T-helper 9 cell (primary cell): ENCODE results near the gene USP21.
A peak's percentile ranks its signal among the peaks of the same experiment; 100 is the strongest.
"Not testable (repeated sequence)": the region's sequence is repeated elsewhere in the genome, so short reads cannot be mapped to it uniquely, and the experiment has no call there.

Experiments
- DNase-seq: peaks from one replicate; pipeline ENCODE4 v3.0.0-alpha.2; 2020
- total RNA-seq, 2 donors: gene quantifications; one replicate each; lab custom pipeline; 2026; lab: John Stamatoyannopoulos, UW

Gene USP21
- total RNA-seq = 27.0 to 41.4 reads per million in 2 donors

GRCh38 chr1:161159087-161159912, at the start of gene USP21:
TSS of gene USP21 (plus strand) at chr1:161159500. CDS start at chr1:161160641, 1,141 bp downstream.
- DNase-seq = peak; percentile 86

- no peak for DNase-seq
Measured at GRCh38 chr1:161111117-161111516, 48.2 kb upstream of the USP21 start.

- no peak for DNase-seq
Measured at GRCh38 chr1:161111527-161111926, 47.8 kb upstream of the USP21 start.

- no peak for DNase-seq
Measured at GRCh38 chr1:161113915-161114314, 45.4 kb upstream of the USP21 start.

GRCh38 chr1:161114556-161114955, 44.7 kb upstream of the USP21 start:
- no peak for DNase-seq

GRCh38 chr1:161115132-161115711, 44.1 kb upstream of the USP21 start:
- DNase-seq = no peak

GRCh38 chr1:161115961-161116360, 43.3 kb upstream of the USP21 start:
- DNase-seq = not testable (repeated sequence)

- DNase-seq = peak; percentile 78
Measured at GRCh38 chr1:161117759-161118581, 41.3 kb upstream of the USP21 start, which contains the start of the genes NIT1 and PFDN2. TSS of gene NIT1 (plus strand) at chr1:161118105. CDS start at chr1:161118177, 72 bp downstream. TSS of gene PFDN2 (minus strand) at chr1:161118037. CDS start at chr1:161118026, 11 bp downstream.

GRCh38 chr1:161119092-161119903, 40.0 kb upstream of the USP21 start:
- peak; percentile 39 for DNase-seq

GRCh38 chr1:161121042-161121650, 38.2 kb upstream of the USP21 start:
- no peak for DNase-seq

GRCh38 chr1:161121834-161122233, 37.5 kb upstream of the USP21 start:
- no peak for DNase-seq

GRCh38 chr1:161122967-161123366, 36.3 kb upstream of the USP21 start:
- DNase-seq = no peak

- DNase-seq = no peak
Measured at GRCh38 chr1:161127649-161128048, 31.7 kb upstream of the USP21 start.

GRCh38 chr1:161128591-161129420, 30.5 kb upstream of the USP21 start:
- no peak for DNase-seq

GRCh38 chr1:161130266-161130665, 29.0 kb upstream of the USP21 start:
- DNase-seq = no peak

GRCh38 chr1:161131523-161132409, 27.5 kb upstream of the USP21 start:
- DNase-seq = no peak

- peak; percentile 80 for DNase-seq
Measured at GRCh38 chr1:161132410-161133219, 26.7 kb upstream of the USP21 start, which contains the start of gene DEDD. TSS of gene DEDD (minus strand) at chr1:161132667. CDS start at chr1:161124462, 8,205 bp downstream.

- DNase-seq = no peak
Measured at GRCh38 chr1:161133220-161133740, 26.0 kb upstream of the USP21 start.
